Heart left ventricle (tissue), 16 donors: ENCODE results near the gene UGT2A2. TPM values are rescaled to one million over a fixed set of nuclear protein-coding genes. Genes with fewer than 3 reads are reported as not detected.

Experiments
- ATAC-seq, 4 donors: fragments of 200-7000 bp; cut with Tn5 transposase; one replicate each; pipeline ENCODE4 v1.9.1; 2020 to 2022; ENCODE audit warnings: moderate library complexity in 4 of 4, mild to moderate bottlenecking in 3 of 4, moderate number of reproducible peaks in 1 of 4
- DNase-seq, 5 donors: peaks; one replicate each; pipeline ENCODE4 v3.0.0-alpha.2; 2020
- H3K27ac ChIP-seq, 12 donors: fragments of 200-600 bp; sonication (generic) in 4 of 12; one replicate each; pipeline versions ENCODE4 v1.5.0 to v1.8.0; 2016 to 2022; ENCODE audit warnings: mild to moderate bottlenecking in 2 of 12
- H3K27me3 ChIP-seq, 9 donors: fragments of 200-600 bp; sonication (generic) in 2 of 9; one replicate each; pipeline versions ENCODE4 v1.5.1 to v1.8.0; 2016 to 2022; ENCODE audit warnings: mild to moderate bottlenecking in 3 of 9
- H3K36me3 ChIP-seq, 9 donors: fragments of 200-600 bp; sonication (generic) in 2 of 9; one replicate each; pipeline versions ENCODE4 v1.5.0 to v1.8.0; 2018 to 2022; ENCODE audit warnings: mild to moderate bottlenecking in 2 of 9
- H3K4me1 ChIP-seq, 12 donors: fragments of 200-600 bp; sonication (generic) in 4 of 12; one replicate each; pipeline versions ENCODE4 v1.5.0 to v1.8.0; 2016 to 2022; ENCODE audit warnings: mild to moderate bottlenecking in 3 of 12
- H3K4me3 ChIP-seq, 12 donors: fragments of 200-600 bp; sonication (generic) in 4 of 12; one replicate each; pipeline versions ENCODE4 v1.5.0 to v1.8.0; 2017 to 2022; ENCODE audit warnings: mild to moderate bottlenecking in 9 of 12, moderate library complexity in 4 of 12
- H3K9me3 ChIP-seq, 12 donors: fragments of 200-600 bp; sonication (generic) in 4 of 12; one replicate each; pipeline versions ENCODE4 v1.5.0 to v1.8.0; 2016 to 2022; ENCODE audit warnings: mild to moderate bottlenecking in 1 of 12
- POLR2A ChIP-seq, 2 donors: fragments of 450-650 bp; IDR thresholded peaks; one replicate each; pipeline ENCODE4 v1.6.1; 2017; ENCODE audit warnings: antibody characterized with exemption in 2 of 2, mild to moderate bottlenecking in 2 of 2, moderate library complexity in 2 of 2
- WGBS, 4 donors: extraction: QIAGEN DNeasy Blood & Tissue Kit in 2 of 4; methylation state at CpG; one replicate each; pipeline versions ENCODE4 v1.1.5 to v1.1.7; 2013 to 2018; 5-methylcytosine and 5-hydroxymethylcytosine counted together
- intact Hi-C, 10 donors: fragments of 100-400 bp; cut with DNase I; formaldehyde crosslinking; loops; one replicate each; pipeline versions ENCODE4 v1.11.1 to v1.14.2; 2022
- polyA plus RNA-seq, 2 donors: library from polyadenylated mRNA; stranded (reverse); fragments of 200-250 nt; gene quantifications; one replicate each; pipeline ENCODE4 v1.2.3, GENCODE V29; 2013
- total RNA-seq, 9 donors: library from RNA; depleted of rRNA in 2 of 9; stranded (reverse); fragments of >200 nt in 2 of 9; fragmentation: NEBNext Ultra II Directional in 3 of 9; extraction: Animal tissue kit (Norgen Biotek cat#: 25700) in 3 of 9; gene quantifications; one replicate each; pipeline versions ENCODE4 v1.1.0 to v1.2.4, GENCODE V29; 2016 to 2023
- TF ChIP-seq, protein P1 (sequence below), 12 donors: fragments of 200-600 bp; sonication (generic) in 4 of 12; IDR thresholded peaks; one replicate each; pipeline versions ENCODE4 v1.5.0 to v1.8.0; 2018 to 2022; ENCODE audit warnings: antibody characterized with exemption in 12 of 12, mild to moderate bottlenecking in 5 of 12
- donor health status: ischemic (EF 13 %, LVEDD 7.1; RV severe dilation, severe dysfunction).
- donor health status: healthy with polysubstance abuse.
- donor health status: DM: no; HTN: yes; CAD: no.
- donor health status: DM: no; HTN: no; CAD: no.
- donor health status: ischemic (EF 25% LVEDD 6.9; RV normal size, moderate dysfunction).
- donor health status: ischemic (EF 25% LVEDD 5.7; RV mildly dilated, moderate dysfunction).
- donor health status: healthy.
- donor health status: DM: yes; HTN: yes; CAD: no.
- donor health status: ischemic (EF 35%, LVEDD 5.7; RV mildly dilated, moderate dysfunction).
- donor health status: nonischemic (EF 11% LVEDD 7.7; RV severe dilation, severe dysfunction).
- donor health status: DM: yes; HTN: yes; CAD: no.
- donor health status: PGD.
- donor health status: ischemic (EF 29% LVEDD 5.4; RV normal size, mild dysfunction).
- donor health status: nonischemic (EF 23%, LVEDD 6.1; RV moderate dilation, normal function).

UGT2A2 gene
- total and polyA plus RNA-seq, 11 donors = not detected

DNA sequence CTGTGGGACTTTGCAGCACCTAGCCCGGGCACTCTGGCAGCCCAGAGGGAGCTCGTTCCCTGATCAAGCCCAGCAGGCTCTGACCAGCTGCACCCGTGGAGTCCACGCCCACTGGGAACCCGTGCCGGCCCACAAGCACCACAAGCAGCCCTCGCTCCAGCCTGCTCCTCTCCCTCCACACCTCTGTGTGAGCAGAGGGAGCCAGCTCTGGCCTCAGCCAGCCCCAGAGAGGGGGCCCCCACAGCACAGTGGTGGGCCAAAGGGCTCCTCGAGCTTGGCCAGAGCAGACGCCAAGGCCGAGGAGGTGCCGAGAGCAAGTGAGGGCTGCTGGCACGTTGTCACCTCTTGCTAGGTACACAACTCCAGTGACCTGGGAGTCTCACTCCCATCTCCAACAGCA, 18.7 kb upstream of the UGT2A2 start:
- Histone ChIP-seq H3K4me3 (no peak overlapping the region), H3K9me3 (peaks cover 0 to 2% (median 0%) of the 10 kb centered on the region in 12 donors), H3K36me3 (no peaks in the 10 kb centered on the region), H3K27me3 (no peaks in the 10 kb centered on the region), H3K4me1 (no peaks in the 10 kb centered on the region), H3K27ac (no peak overlapping the region)
- 84 to 91% (median 89%) methylated on average over 9 to 12 of the region's 12 CpGs for WGBS, 4 donors
- ATAC-seq (no peak), DNase-seq (peak in 1 of 5 donors; percentile 62)
- TF ChIP-seq, protein P1, sequence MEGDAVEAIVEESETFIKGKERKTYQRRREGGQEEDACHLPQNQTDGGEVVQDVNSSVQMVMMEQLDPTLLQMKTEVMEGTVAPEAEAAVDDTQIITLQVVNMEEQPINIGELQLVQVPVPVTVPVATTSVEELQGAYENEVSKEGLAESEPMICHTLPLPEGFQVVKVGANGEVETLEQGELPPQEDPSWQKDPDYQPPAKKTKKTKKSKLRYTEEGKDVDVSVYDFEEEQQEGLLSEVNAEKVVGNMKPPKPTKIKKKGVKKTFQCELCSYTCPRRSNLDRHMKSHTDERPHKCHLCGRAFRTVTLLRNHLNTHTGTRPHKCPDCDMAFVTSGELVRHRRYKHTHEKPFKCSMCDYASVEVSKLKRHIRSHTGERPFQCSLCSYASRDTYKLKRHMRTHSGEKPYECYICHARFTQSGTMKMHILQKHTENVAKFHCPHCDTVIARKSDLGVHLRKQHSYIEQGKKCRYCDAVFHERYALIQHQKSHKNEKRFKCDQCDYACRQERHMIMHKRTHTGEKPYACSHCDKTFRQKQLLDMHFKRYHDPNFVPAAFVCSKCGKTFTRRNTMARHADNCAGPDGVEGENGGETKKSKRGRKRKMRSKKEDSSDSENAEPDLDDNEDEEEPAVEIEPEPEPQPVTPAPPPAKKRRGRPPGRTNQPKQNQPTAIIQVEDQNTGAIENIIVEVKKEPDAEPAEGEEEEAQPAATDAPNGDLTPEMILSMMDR (IDR thresholded peaks at IDR 0.05) = no peak
- TF ChIP-seq POLR2A (IDR thresholded peaks at IDR 0.05) = no peak
- intact Hi-C loops = no loop called here

DNA sequence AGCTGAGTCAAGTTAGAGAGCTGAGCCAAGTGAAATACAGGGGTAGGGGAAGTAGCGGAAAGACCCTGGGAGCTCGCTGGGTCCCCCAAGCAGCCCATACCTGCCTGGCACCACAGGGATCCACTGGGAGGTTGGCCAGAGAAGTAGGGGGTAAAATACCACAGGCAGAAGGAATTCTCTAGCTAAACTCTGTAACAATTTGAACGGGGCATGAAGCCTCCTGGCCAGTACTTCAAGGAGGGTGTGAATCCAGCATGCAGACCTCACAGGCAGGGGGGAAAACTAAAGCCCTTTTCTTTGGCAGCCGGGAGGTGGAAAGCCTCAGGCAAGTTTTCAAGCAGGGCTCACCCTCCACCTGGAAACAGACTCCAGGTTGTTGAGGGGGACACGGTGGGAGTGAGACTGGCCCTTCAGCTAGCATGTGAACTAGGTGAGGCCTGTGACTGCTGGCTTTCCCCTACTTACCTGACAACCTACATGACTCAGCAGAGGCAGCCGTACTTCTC, 17.3 kb upstream of the UGT2A2 start:
- Histone ChIP-seq H3K27ac (no peak overlapping the region), H3K4me1 (no peaks in the 10 kb centered on the region), H3K4me3 (no peak overlapping the region), H3K9me3 (peaks cover 0 to 2% (median 0%) of the 10 kb centered on the region in 12 donors), H3K27me3 (no peaks in the 10 kb centered on the region), H3K36me3 (no peaks in the 10 kb centered on the region)
- no peak for ATAC-seq
- no peak for DNase-seq
- intact Hi-C loops = no loop called here
- 70 to 76% (median 71%) methylated on average over 6 of the region's 6 CpGs for WGBS, 4 donors
- TF ChIP-seq, protein P1 (IDR thresholded peaks at IDR 0.05) = no peak
- no peak for TF ChIP-seq POLR2A (IDR thresholded peaks at IDR 0.05)

DNA sequence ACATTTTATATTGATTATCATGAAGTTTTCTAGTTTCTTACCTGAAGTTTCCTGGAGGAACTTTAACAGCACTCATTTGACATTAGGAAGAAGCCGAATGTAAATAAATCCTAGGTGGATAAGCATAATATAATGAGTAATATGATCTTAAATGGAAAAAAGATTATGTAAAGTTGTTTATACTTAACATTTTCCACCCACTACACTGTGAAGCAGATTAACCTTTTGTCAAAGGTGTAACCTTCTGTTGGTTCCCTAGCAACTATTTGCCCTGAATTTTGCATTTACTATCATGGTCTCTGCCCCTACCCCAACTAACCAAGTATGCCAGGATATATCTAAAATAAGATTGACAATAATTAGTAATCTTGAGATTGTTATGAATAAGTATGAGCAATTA, 13.7 kb upstream of the UGT2A2 start, which contains the start of gene UGT2A1:
TSS of gene UGT2A1 (minus strand) at position 101 of the 400 bp plus-strand sequence. CDS start 5,603 bp downstream, outside the sequence.
- ATAC-seq = no peak
- intact Hi-C loops = no loop called here
- 81 to 89% (median 87%) methylated on average over 1 of the region's 1 CpG for WGBS, 4 donors

DNA sequence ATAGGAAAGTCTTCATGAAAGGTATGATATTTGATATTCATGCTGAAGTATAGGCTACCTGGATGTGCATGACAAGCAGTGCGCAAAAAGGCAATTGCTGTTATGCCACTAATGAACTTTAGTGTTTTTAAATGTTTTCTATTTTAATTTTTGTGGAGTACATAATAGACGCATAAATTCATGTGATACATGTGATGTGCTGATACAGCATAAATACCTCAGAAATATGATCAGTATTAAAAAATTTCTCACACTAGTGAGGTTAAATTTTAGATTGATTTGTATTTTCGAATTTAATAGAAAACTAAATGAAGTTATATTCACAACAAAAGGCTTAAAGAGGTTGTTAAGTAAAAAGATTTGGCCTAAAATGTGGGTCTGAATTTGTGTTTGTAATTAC, 11.4 kb upstream of the UGT2A2 start:
- 48 to 85% (median 64%) methylated on average over 3 of the region's 3 CpGs for WGBS, 4 donors
- DNase-seq = no peak
- Histone ChIP-seq H3K36me3 (no peaks in the 10 kb centered on the region), H3K4me1 (no peaks in the 10 kb centered on the region), H3K4me3 (no peak overlapping the region), H3K27me3 (no peaks in the 10 kb centered on the region), H3K27ac (no peak overlapping the region), H3K9me3 (no peaks in the 10 kb centered on the region)
- intact Hi-C loops = no loop called here
- ATAC-seq = no peak
- no peak for TF ChIP-seq POLR2A (IDR thresholded peaks at IDR 0.05)
- TF ChIP-seq, protein P1 (IDR thresholded peaks at IDR 0.05) = no peak

More for the DNA sequence above, 13.7 kb upstream of the UGT2A2 start, which contains the start of gene UGT2A1:
- H3K36me3 ChIP-seq = no peaks in the 10 kb centered on the region
- no peak for TF ChIP-seq POLR2A (IDR thresholded peaks at IDR 0.05)
- TF ChIP-seq, protein P1 (IDR thresholded peaks at IDR 0.05) = no peak
- H3K4me1 ChIP-seq = no peaks in the 10 kb centered on the region
- no peak within 1 kb of the TSS for H3K4me3 ChIP-seq
- no peak within 1 kb of the TSS for H3K27ac ChIP-seq
- H3K9me3 ChIP-seq = no peaks in the 10 kb centered on the region
- no peak for DNase-seq
- no peaks in the 10 kb centered on the region for H3K27me3 ChIP-seq
